CD4-positive, alpha-beta T cell treated with Interleukin-17A for 1 hour (primary cell): ENCODE measurements around the gene MINK1.
"Not testable (repeated sequence)": the region's sequence is repeated elsewhere in the genome, so short reads cannot be mapped to it uniquely, and the experiment has no call there.

Experiments used
- DNase-seq: peaks from one replicate; pipeline ENCODE4 v3.0.0-alpha.2; 2020

MINK1 gene

GRCh38 chr17:4901648-4902344, 68.7 kb downstream of the MINK1 start:
- DNase-seq = peak; percentile 49

- no peak for DNase-seq
These were observed 69.4 kb downstream of the MINK1 start for GRCh38 chr17:4902540-4902939.

GRCh38 chr17:4903051-4903818, 70.1 kb downstream of the MINK1 start, which contains the start of gene CHRNE:
Gene CHRNE (minus strand): TSS chr17:4903098. CDS start chr17:4903063, 35 bp downstream.
- peak; percentile 86 for DNase-seq

- DNase-seq = not testable (repeated sequence)
These were observed 73.5 kb downstream of the MINK1 start for GRCh38 chr17:4906642-4907041.

GRCh38 chr17:4908301-4908700, 75.2 kb downstream of the MINK1 start:
- DNase-seq = no peak

- peak; percentile 86 for DNase-seq
These were observed 75.8 kb downstream of the MINK1 start for GRCh38 chr17:4908711-4909496.

GRCh38 chr17:4913994-4914393, 80.9 kb downstream of the MINK1 start:
- no peak for DNase-seq

GRCh38 chr17:4914551-4914950, 81.4 kb downstream of the MINK1 start:
- not testable (repeated sequence) for DNase-seq

- no peak for DNase-seq
These were observed 86.4 kb downstream of the MINK1 start for GRCh38 chr17:4919511-4920047.

- no peak for DNase-seq
These were observed 87.4 kb downstream of the MINK1 start for GRCh38 chr17:4920351-4921048.

GRCh38 chr17:4921320-4921719, 88.2 kb downstream of the MINK1 start:
- no peak for DNase-seq

- DNase-seq = not testable (repeated sequence)
These were observed 93.6 kb downstream of the MINK1 start for GRCh38 chr17:4926577-4927335.

GRCh38 chr17:4928881-4929280, 95.7 kb downstream of the MINK1 start:
- DNase-seq = no peak

GRCh38 chr17:4931963-4932362, 98.8 kb downstream of the MINK1 start, which contains the start of gene GP1BA:
Gene GP1BA (plus strand): TSS chr17:4932277. CDS start chr17:4932605, 328 bp downstream.
- DNase-seq = no peak

GRCh38 chr17:4932756-4933155, 99.6 kb downstream of the MINK1 start:
- DNase-seq = no peak

GRCh38 chr17:4933646-4934045, 100.5 kb downstream of the MINK1 start:
- no peak for DNase-seq

- DNase-seq = peak; percentile 26
These were observed 101.2 kb downstream of the MINK1 start for GRCh38 chr17:4934173-4934979.

- DNase-seq = no peak
These were observed 102.5 kb downstream of the MINK1 start for GRCh38 chr17:4935650-4936049.

GRCh38 chr17:4936436-4936835, 103.3 kb downstream of the MINK1 start:
- DNase-seq = no peak

GRCh38 chr17:4937553-4937952, 104.4 kb downstream of the MINK1 start:
- no peak for DNase-seq

- no peak for DNase-seq
These were observed 104.9 kb downstream of the MINK1 start for GRCh38 chr17:4938069-4938491.
